ENCODE results near the gene TDRD12. TPM values are rescaled to one million over a fixed set of nuclear protein-coding genes. Genes with fewer than 3 reads are reported as not detected.
"Not testable (repeated sequence)": the region's sequence is repeated elsewhere in the genome, so short reads cannot be mapped to it uniquely, and the experiment has no call there.

TDRD12 gene
- polyA plus RNA-seq, 3 donors, result 0.02 to 0.22 (median 0.19) TPM

GRCh38 chr19:32691291-32691951 is 28.1 kb upstream of the TDRD12 start, which contains the start of gene NUDT19:
Gene NUDT19 (plus strand): TSS chr19:32691821. CDS start chr19:32691961, 140 bp downstream.
- H3K27ac ChIP-seq (ENCODE audit: low read depth, low read length), result peak within 1 kb of the TSS; percentile 62
- WGBS, 3 donors, result 5 to 9% (median 9%) methylated on average over 28 to 32 of the region's 32 CpGs

GRCh38 chr19:32691952-32692726 is 27.4 kb upstream of the TDRD12 start:
- 3 to 7% (median 5%) methylated on average over 90 to 93 of the region's 93 CpGs for WGBS, 3 donors
- peak overlapping the region; percentile 62 for H3K27ac ChIP-seq (ENCODE audit: low read depth, low read length)

GRCh38 chr19:32692727-32693061 is 26.9 kb upstream of the TDRD12 start:
- H3K27ac ChIP-seq (ENCODE audit: low read depth, low read length), result peak overlapping the region; percentile 62
- 31 to 43% (median 35%) methylated on average over 7 of the region's 7 CpGs for WGBS, 3 donors

- not testable (repeated sequence) for H3K27ac ChIP-seq (ENCODE audit: low read depth, low read length)
- WGBS, 3 donors, result 64 to 73% (median 72%) methylated on average over 20 of the region's 20 CpGs
Measured at GRCh38 chr19:32693151-32694108, 26.1 kb upstream of the TDRD12 start.

GRCh38 chr19:32694316-32694715 is 25.3 kb upstream of the TDRD12 start:
- WGBS, 3 donors, result 43 to 70% (median 60%) methylated on average over 2 of the region's 2 CpGs
- H3K27ac ChIP-seq (ENCODE audit: low read depth, low read length), result not testable (repeated sequence)

- 16 to 35% (median 26%) methylated on average over 2 of the region's 2 CpGs for WGBS, 3 donors
- H3K27ac ChIP-seq (ENCODE audit: low read depth, low read length), result not testable (repeated sequence)
Measured at GRCh38 chr19:32694851-32695250, 24.7 kb upstream of the TDRD12 start.

- 47 to 66% (median 51%) methylated on average over 6 of the region's 6 CpGs for WGBS, 3 donors
- H3K27ac ChIP-seq (ENCODE audit: low read depth, low read length), result not testable (repeated sequence)
Measured at GRCh38 chr19:32695506-32695905, 24.1 kb upstream of the TDRD12 start.

GRCh38 chr19:32696771-32697170 is 22.8 kb upstream of the TDRD12 start:
- H3K27ac ChIP-seq (ENCODE audit: low read depth, low read length), result not testable (repeated sequence)
- WGBS, 3 donors, result 49 to 60% (median 56%) methylated on average over 3 of the region's 3 CpGs

- H3K27ac ChIP-seq (ENCODE audit: low read depth, low read length), result not testable (repeated sequence)
- WGBS, 3 donors, result 92 to 97% (median 95%) methylated on average over 7 of the region's 7 CpGs
Measured at GRCh38 chr19:32700129-32700528, 19.4 kb upstream of the TDRD12 start.

GRCh38 chr19:32702010-32702409 is 17.6 kb upstream of the TDRD12 start:
- no peak overlapping the region for H3K27ac ChIP-seq (ENCODE audit: low read depth, low read length)
- WGBS, 3 donors, result 24 to 76% (median 73%) methylated on average over 5 of the region's 5 CpGs

GRCh38 chr19:32704006-32704405 is 15.6 kb upstream of the TDRD12 start:
- WGBS, 3 donors, result 93 to 100% (median 100%) methylated on average over 2 of the region's 2 CpGs
- not testable (repeated sequence) for H3K27ac ChIP-seq (ENCODE audit: low read depth, low read length)

GRCh38 chr19:32708457-32708856 is 11.1 kb upstream of the TDRD12 start:
- 58 to 82% (median 68%) methylated on average over 3 of the region's 3 CpGs for WGBS, 3 donors
- no peak overlapping the region for H3K27ac ChIP-seq (ENCODE audit: low read depth, low read length)

- no peak overlapping the region for H3K27ac ChIP-seq (ENCODE audit: low read depth, low read length)
- 83 to 89% (median 84%) methylated on average over 5 of the region's 5 CpGs for WGBS, 3 donors
Measured at GRCh38 chr19:32709032-32709431, 10.5 kb upstream of the TDRD12 start.

- no peak overlapping the region for H3K27ac ChIP-seq (ENCODE audit: low read depth, low read length)
- 90 to 96% (median 95%) methylated on average over 6 of the region's 6 CpGs for WGBS, 3 donors
Measured at GRCh38 chr19:32711747-32712146, 7.8 kb upstream of the TDRD12 start.

GRCh38 chr19:32716203-32716602 is 3.4 kb upstream of the TDRD12 start:
- WGBS, 3 donors, result 97 to 99% (median 97%) methylated on average over 7 of the region's 7 CpGs
- not testable (repeated sequence) for H3K27ac ChIP-seq (ENCODE audit: low read depth, low read length)

- WGBS, 3 donors, result 49 to 70% (median 70%) methylated on average over 5 of the region's 5 CpGs
Measured at GRCh38 chr19:32717496-32717895, 2.1 kb upstream of the TDRD12 start.

GRCh38 chr19:32718286-32718685 is 1.3 kb upstream of the TDRD12 start:
- 83 to 86% (median 86%) methylated on average over 7 of the region's 7 CpGs for WGBS, 3 donors
- H3K27ac ChIP-seq (ENCODE audit: low read depth, low read length), result no peak overlapping the region

More at GRCh38 chr19:32717496-32717895, 2.1 kb upstream of the TDRD12 start:
- no peak overlapping the region for H3K27ac ChIP-seq (ENCODE audit: low read depth, low read length)

- no peak overlapping the region for H3K27ac ChIP-seq (ENCODE audit: low read depth, low read length)
- 93 to 95% (median 95%) methylated on average over 16 to 22 of the region's 22 CpGs for WGBS, 3 donors
Measured at GRCh38 chr19:32720216-32720935, 809 bp downstream of the TDRD12 start.

Data from adipose tissue (tissue), 3 donors.